Mesenchymal stem cell (in vitro differentiated cells and primary cell): ENCODE results near the gene ATP7A.

Experiments
- DNase-seq: peaks from one replicate; pipeline ENCODE4 v3.0.0-alpha.2; 2013
- H2AFZ ChIP-seq: one replicate; pipeline ENCODE4 v1.6.1; 2013; ENCODE audit warnings: low read depth, mild to moderate bottlenecking, control low read depth, inconsistent platforms, low read length, moderate library complexity
- H2AK5ac ChIP-seq: 2 replicates; pipeline ENCODE4 v1.6.1; 2013; ENCODE audit warnings: low read length, moderate library complexity, mild to moderate bottlenecking, inconsistent platforms; ENCODE audit not compliant: severe bottlenecking
- H2BK120ac ChIP-seq: one replicate; pipeline ENCODE4 v1.6.1; 2013; ENCODE audit warnings: low read depth, mild to moderate bottlenecking, inconsistent platforms, low read length, moderate library complexity
- H2BK12ac ChIP-seq, 2 experiments: one replicate each; pipeline ENCODE4 v1.6.1; 2013; ENCODE audit warnings: inconsistent platforms in 2 of 2, low read length in 2 of 2, mild to moderate bottlenecking in 2 of 2, moderate library complexity in 2 of 2, control low read depth in 1 of 2
- H2BK15ac ChIP-seq: one replicate; pipeline ENCODE4 v1.6.1; 2013; ENCODE audit warnings: mild to moderate bottlenecking, low read depth, inconsistent platforms; ENCODE audit not compliant: poor library complexity, severe bottlenecking
- H2BK5ac ChIP-seq: 2 replicates; pipeline ENCODE4 v1.6.1; 2013; ENCODE audit warnings: low read depth, mild to moderate bottlenecking, low read length, control low read depth, inconsistent platforms; ENCODE audit not compliant: poor library complexity, severe bottlenecking
- H3K14ac ChIP-seq, 2 experiments: one replicate each; pipeline ENCODE4 v1.6.1; 2013; ENCODE audit warnings: inconsistent platforms in 2 of 2, low read length in 2 of 2, control low read depth in 1 of 2, mild to moderate bottlenecking in 1 of 2, moderate library complexity in 1 of 2
- H3K18ac ChIP-seq, 2 experiments: one replicate each; pipeline ENCODE4 v1.6.1; 2013; ENCODE audit warnings: inconsistent platforms in 2 of 2, low read length in 2 of 2, control low read depth in 1 of 2, low read depth in 1 of 2, mild to moderate bottlenecking in 1 of 2
- H3K23ac ChIP-seq, 2 experiments: one replicate each; pipeline ENCODE4 v1.6.1; 2013; ENCODE audit warnings: inconsistent platforms in 2 of 2, low read length in 2 of 2, mild to moderate bottlenecking in 2 of 2, moderate library complexity in 2 of 2, control low read depth in 1 of 2
- H3K27ac ChIP-seq: 2 replicates; pipeline ENCODE4 v1.5.1; 2013; ENCODE audit warnings: mild to moderate bottlenecking, moderate library complexity, low read length, control low read depth, inconsistent platforms; ENCODE audit not compliant: poor library complexity, severe bottlenecking
- H3K27me3 ChIP-seq, 2 experiments: 2 replicates each; pipeline versions ENCODE4 v1.6.1 to v1.7.0; 2013; ENCODE audit warnings: low read length in 2 of 2, mild to moderate bottlenecking in 2 of 2, moderate library complexity in 2 of 2, control low read depth in 1 of 2, inconsistent platforms in 1 of 2; ENCODE audit not compliant: control insufficient read depth in 1 of 2, insufficient read depth in 1 of 2
- H3K36me3 ChIP-seq, 2 experiments: 2 replicates each; pipeline versions ENCODE4 v1.6.1 to v1.7.0; 2013; ENCODE audit warnings: low read length in 2 of 2, control low read depth in 1 of 2, inconsistent platforms in 1 of 2, low read depth in 1 of 2, mild to moderate bottlenecking in 1 of 2; ENCODE audit not compliant: insufficient read depth in 2 of 2, control insufficient read depth in 1 of 2
- H3K4ac ChIP-seq, 2 experiments: one replicate each; pipeline ENCODE4 v1.6.1; 2013; ENCODE audit warnings: inconsistent platforms in 2 of 2, low read length in 2 of 2, mild to moderate bottlenecking in 2 of 2, moderate library complexity in 2 of 2, control low read depth in 1 of 2, low read depth in 1 of 2
- H3K4me1 ChIP-seq: 2 replicates; pipeline ENCODE4 v1.6.1; 2013; ENCODE audit warnings: low read depth, low read length, control low read depth; ENCODE audit not compliant: control insufficient read depth, insufficient read depth
- H3K4me2 ChIP-seq: 2 replicates; pipeline ENCODE4 v1.6.1; 2013; ENCODE audit warnings: low read length, mild to moderate bottlenecking, inconsistent platforms; ENCODE audit not compliant: poor library complexity, severe bottlenecking
- H3K4me3 ChIP-seq, 2 experiments: 2 replicates each; pipeline versions ENCODE4 v1.5.1 to v1.7.0; 2013; ENCODE audit warnings: low read length in 2 of 2, mild to moderate bottlenecking in 2 of 2, control low read depth in 1 of 2, low read depth in 1 of 2; ENCODE audit not compliant: insufficient read depth in 1 of 2
- H3K79me1 ChIP-seq: replicated peaks from 2 replicates; pipeline ENCODE4 v1.6.1; 2013; ENCODE audit warnings: mild to moderate bottlenecking, control low read depth, low read length, inconsistent platforms; ENCODE audit not compliant: poor library complexity, severe bottlenecking
- H3K9ac ChIP-seq: 2 replicates; pipeline ENCODE4 v1.7.0; 2013; ENCODE audit warnings: mild to moderate bottlenecking, low read length, moderate library complexity
- H3K9me3 ChIP-seq: 2 replicates; pipeline ENCODE4 v1.7.0; 2013; ENCODE audit warnings: mild to moderate bottlenecking, low read length; ENCODE audit not compliant: control insufficient read depth
- H4K8ac ChIP-seq: one replicate; pipeline ENCODE4 v1.6.1; 2013; ENCODE audit warnings: inconsistent platforms, mild to moderate bottlenecking, low read length, moderate library complexity
- H4K91ac ChIP-seq: one replicate; pipeline ENCODE4 v1.6.1; 2013; ENCODE audit warnings: mild to moderate bottlenecking, low read length, inconsistent platforms
- WGBS: methylation state at CpG from one replicate; pipeline ENCODE4 v1.1.7; 2013; ENCODE audit warnings: mixed read lengths; 5-methylcytosine and 5-hydroxymethylcytosine counted together

ATP7A gene

GRCh38 chrX:77979870-77980269, 69.4 kb downstream of the ATP7A start:
- H3K4me2 ChIP-seq, result no peak overlapping the region
- H3K79me1 ChIP-seq, result no peaks in the 10 kb centered on the region
- DNase-seq, result no peak
- H3K4ac ChIP-seq, result no peak overlapping the region
- H3K36me3 ChIP-seq, result no peaks in the 10 kb centered on the region
- no peak overlapping the region for H3K27ac ChIP-seq
- no peak overlapping the region for H2AFZ ChIP-seq
- no peak overlapping the region for H3K14ac ChIP-seq
- H4K91ac ChIP-seq, result no peak overlapping the region
- H3K27me3 ChIP-seq, result no peaks in the 10 kb centered on the region
- no peak overlapping the region for H2BK12ac ChIP-seq
- WGBS, result 100% methylated on average over 3 of the region's 4 CpGs
- H3K23ac ChIP-seq, result no peak overlapping the region
- no peak overlapping the region for H2BK120ac ChIP-seq
- H3K4me3 ChIP-seq, result no peak overlapping the region
- no peaks in the 10 kb centered on the region for H3K4me1 ChIP-seq
- no peak overlapping the region for H3K9ac ChIP-seq
- H2BK5ac ChIP-seq, result no peak overlapping the region
- no peak overlapping the region for H2AK5ac ChIP-seq
- H2BK15ac ChIP-seq, result no peak overlapping the region
- no peak overlapping the region for H4K8ac ChIP-seq
- H3K9me3 ChIP-seq, result no peaks in the 10 kb centered on the region
- H3K18ac ChIP-seq, result no peak overlapping the region

GRCh38 chrX:78011846-78012245, 101.4 kb downstream of the ATP7A start:
- no peaks in the 10 kb centered on the region for H3K36me3 ChIP-seq
- H2BK15ac ChIP-seq, result no peak overlapping the region
- no peak overlapping the region for H2BK5ac ChIP-seq
- H3K4ac ChIP-seq, result no peak overlapping the region
- H2AFZ ChIP-seq, result no peak overlapping the region
- H3K14ac ChIP-seq, result no peak overlapping the region
- no CpG with 5 or more reads among the region's 1 CpG for WGBS
- no peak overlapping the region for H2BK12ac ChIP-seq
- no peak overlapping the region for H2AK5ac ChIP-seq
- H3K4me3 ChIP-seq, result no peak overlapping the region
- no peaks in the 10 kb centered on the region for H3K9me3 ChIP-seq
- H3K79me1 ChIP-seq, result no peaks in the 10 kb centered on the region
- H3K9ac ChIP-seq, result no peak overlapping the region
- no peak overlapping the region for H3K27ac ChIP-seq
- no peaks in the 10 kb centered on the region for H3K4me1 ChIP-seq
- H3K4me2 ChIP-seq, result no peak overlapping the region
- no peak overlapping the region for H3K18ac ChIP-seq
- H3K23ac ChIP-seq, result no peak overlapping the region
- H4K8ac ChIP-seq, result no peak overlapping the region
- no peaks in the 10 kb centered on the region for H3K27me3 ChIP-seq
- no peak overlapping the region for H4K91ac ChIP-seq
- peak; percentile 2 for DNase-seq
- no peak overlapping the region for H2BK120ac ChIP-seq

- H3K4ac ChIP-seq, result no peak overlapping the region
Observed at GRCh38 chrX:78019586-78020483, 109.3 kb downstream of the ATP7A start.

GRCh38 chrX:78024349-78025059, 114.0 kb downstream of the ATP7A start:
- no peak overlapping the region for H2BK12ac ChIP-seq
- no peak overlapping the region for H3K4me3 ChIP-seq
- H3K4me2 ChIP-seq, result no peak overlapping the region

More at GRCh38 chrX:78019586-78020483, 109.3 kb downstream of the ATP7A start:
- H2AFZ ChIP-seq, result no peak overlapping the region
- H3K36me3 ChIP-seq, result no peaks in the 10 kb centered on the region
- H3K27me3 ChIP-seq, result no peaks in the 10 kb centered on the region
- no peak overlapping the region for H3K23ac ChIP-seq
- H3K27ac ChIP-seq, result no peak overlapping the region
- no peak overlapping the region for H3K18ac ChIP-seq
- H2BK120ac ChIP-seq, result no peak overlapping the region
- H4K91ac ChIP-seq, result no peak overlapping the region
- no peaks in the 10 kb centered on the region for H3K4me1 ChIP-seq
- H3K4me3 ChIP-seq, result no peak overlapping the region
- H3K79me1 ChIP-seq, result no peaks in the 10 kb centered on the region
- no peak overlapping the region for H3K4me2 ChIP-seq
- no peaks in the 10 kb centered on the region for H3K9me3 ChIP-seq
- no peak overlapping the region for H3K9ac ChIP-seq
- no peak overlapping the region for H2BK12ac ChIP-seq
- no peak overlapping the region for H3K14ac ChIP-seq
- H2BK15ac ChIP-seq, result no peak overlapping the region
- 96% methylated on average over 8 of the region's 12 CpGs for WGBS
- no peak overlapping the region for H4K8ac ChIP-seq
- no peak overlapping the region for H2BK5ac ChIP-seq
- no peak for DNase-seq
- H2AK5ac ChIP-seq, result no peak overlapping the region

More at GRCh38 chrX:78024349-78025059, 114.0 kb downstream of the ATP7A start:
- H2BK120ac ChIP-seq, result no peak overlapping the region
- H3K4ac ChIP-seq, result no peak overlapping the region
- H4K8ac ChIP-seq, result no peak overlapping the region
- H3K9ac ChIP-seq, result no peak overlapping the region
- H3K36me3 ChIP-seq, result no peaks in the 10 kb centered on the region
- H4K91ac ChIP-seq, result no peak overlapping the region
- DNase-seq, result peak; percentile 2
- no peak overlapping the region for H3K18ac ChIP-seq
- no peaks in the 10 kb centered on the region for H3K4me1 ChIP-seq
- H3K9me3 ChIP-seq, result no peaks in the 10 kb centered on the region
- no peak overlapping the region for H3K27ac ChIP-seq
- H2BK15ac ChIP-seq, result no peak overlapping the region
- no peaks in the 10 kb centered on the region for H3K79me1 ChIP-seq
- no peak overlapping the region for H3K14ac ChIP-seq
- WGBS, result 58% methylated on average over 7 of the region's 7 CpGs
- no peak overlapping the region for H2AK5ac ChIP-seq
- no peak overlapping the region for H2AFZ ChIP-seq
- H3K23ac ChIP-seq, result no peak overlapping the region
- no peak overlapping the region for H2BK5ac ChIP-seq
- H3K27me3 ChIP-seq, result no peaks in the 10 kb centered on the region
